Measurements from ENCODE around the gene BBLN.

Gene BBLN

DNA sequence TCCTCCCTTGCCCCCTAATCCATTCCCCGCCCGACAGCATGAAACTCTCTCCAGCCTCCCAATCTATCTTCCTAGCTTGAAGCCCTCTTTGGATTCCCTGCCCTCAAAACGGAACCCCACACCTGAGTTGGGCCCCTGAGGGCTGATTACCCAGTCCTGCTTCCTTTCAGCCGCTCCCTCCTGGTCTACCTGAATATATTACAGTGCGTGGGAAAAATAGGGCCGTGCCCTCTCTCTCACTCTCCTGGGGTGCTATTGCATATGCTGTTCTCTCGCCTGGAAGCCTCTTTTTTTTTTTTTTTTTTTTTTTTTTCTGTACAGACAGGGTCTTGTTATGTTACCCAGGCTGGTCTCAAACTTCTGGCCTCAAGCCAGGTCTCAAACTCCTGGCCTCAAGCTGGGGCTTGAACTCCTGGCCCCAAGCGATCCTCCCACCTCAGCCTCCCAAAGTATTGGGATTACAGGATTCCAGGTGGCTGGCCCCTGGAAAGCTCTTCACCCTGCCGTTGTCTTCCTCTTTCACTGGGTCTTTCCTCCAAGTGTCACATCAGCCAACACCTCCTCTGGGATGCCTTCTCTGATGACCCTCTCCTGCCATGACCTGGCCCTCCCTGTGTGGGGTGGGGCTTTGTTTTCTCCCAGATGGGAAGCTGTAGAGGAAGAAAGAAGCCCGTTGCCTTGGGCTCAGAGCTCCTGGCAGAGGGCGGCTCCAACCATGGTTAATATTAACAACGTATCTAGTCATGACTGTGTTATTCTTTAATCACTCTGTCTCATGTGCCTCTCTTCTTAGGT, 51.3 kb downstream of the BBLN start:
- no peak for DNase-seq (ENCODE audit: extremely low read depth in 1 of 2, low read depth in 1 of 2)

DNA sequence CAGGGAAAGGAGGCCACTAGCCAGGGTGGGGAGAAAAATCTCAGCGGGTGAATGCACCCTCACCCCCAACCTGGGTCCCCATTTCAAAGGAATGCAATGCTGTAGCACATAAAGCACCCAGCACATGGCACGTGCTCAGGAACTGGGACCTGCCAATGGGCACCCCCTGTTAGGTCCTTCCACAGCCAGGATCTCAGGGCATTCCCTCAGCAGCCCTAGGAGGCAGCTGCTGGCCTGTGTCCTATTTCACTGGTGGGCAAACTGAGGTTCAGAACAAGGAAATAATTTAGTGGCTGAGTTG, 51.9 kb downstream of the BBLN start:
- DNase-seq (ENCODE audit: extremely low read depth in 1 of 2, low read depth in 1 of 2) = no peak

All from activated CD8-positive, alpha-beta memory T cell treated with anti-CD3 and anti-CD28 coated beads for 1 hour (primary cell).